SK-N-MC (cell line): ENCODE data around the gene DUT.

ENCODE experiments used
- DNase-seq: peaks from one replicate; pipeline ENCODE4 v3.0.0-alpha.2; 2011; ENCODE audit warnings: low read depth, low spot score
- H3K27ac ChIP-seq: fragments of 200-600 bp; sonication (generic); 2 replicates; pipeline ENCODE4 v1.5.1; 2016; ENCODE audit warnings: mixed run types
- H3K36me3 ChIP-seq: fragments of 200-600 bp; sonication (generic); 2 replicates; pipeline ENCODE4 v1.6.1; 2017; ENCODE audit warnings: antibody characterized with exemption, low read length, mixed read lengths; ENCODE audit not compliant: insufficient read depth
- H3K4me3 ChIP-seq: fragments of 200-600 bp; sonication (generic); 2 replicates; pipeline ENCODE4 v1.5.1; 2016
- H3K9ac ChIP-seq: fragments of 200-600 bp; sonication (generic); 2 replicates; pipeline ENCODE4 v1.8.0; 2017; ENCODE audit warnings: mixed run types, mixed read lengths; ENCODE audit not compliant: insufficient read length
- H3K9me3 ChIP-seq: fragments of 200-600 bp; sonication (generic); 2 replicates; pipeline ENCODE4 v1.6.1; 2017; ENCODE audit warnings: low read depth, mild to moderate bottlenecking, antibody characterized with exemption, low read length, moderate library complexity, mixed read lengths
- EZH2 ChIP-seq: fragments of 200-600 bp; sonication (generic); IDR thresholded peaks from one replicate; pipeline ENCODE4 v1.6.1; 2017; ENCODE audit warnings: antibody characterized with exemption
- FOXP2 ChIP-seq: optimal IDR thresholded peaks from 2 replicates; pipeline ENCODE3; 2011; ENCODE audit warnings: mild to moderate bottlenecking, moderate library complexity; ENCODE audit not compliant: insufficient read depth; ENCODE audit errors: extremely low read length, control extremely low read depth
- POLR2AphosphoS5 ChIP-seq: IDR thresholded peaks from 2 replicates; pipeline ENCODE4 v1.6.1; 2012; ENCODE audit warnings: mild to moderate bottlenecking, low read depth, low read length, borderline replicate concordance

The DUT gene

DNA sequence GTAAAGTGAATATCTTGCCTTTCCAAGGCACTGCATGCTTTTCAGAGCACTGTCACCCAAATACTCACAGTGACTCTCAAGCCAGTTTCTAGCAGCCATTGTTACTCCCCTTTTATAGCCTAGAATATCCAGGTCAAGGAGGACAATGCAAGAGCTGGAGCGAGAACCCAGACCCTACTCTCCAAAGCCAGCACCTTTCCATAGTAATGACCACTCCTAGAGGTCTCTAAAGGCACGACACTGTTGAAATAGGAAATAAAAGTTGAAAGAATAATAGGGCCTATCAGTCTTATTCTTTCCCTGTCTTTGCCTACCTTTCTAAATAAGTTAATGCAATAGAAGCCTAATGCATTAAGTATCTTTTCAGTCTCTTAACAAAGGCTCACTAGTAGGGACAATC, 33.6 kb upstream of the DUT start:
- H3K27ac ChIP-seq = no peak overlapping the region
- DNase-seq = no peak
- no peaks in the 10 kb centered on the region for H3K36me3 ChIP-seq
- H3K9ac ChIP-seq = no peak overlapping the region
- TF ChIP-seq EZH2 (no peak), FOXP2 (no peak), POLR2AphosphoS5 (no peak)
- H3K9me3 ChIP-seq = no peaks in the 10 kb centered on the region
- H3K4me3 ChIP-seq = no peak overlapping the region

DNA sequence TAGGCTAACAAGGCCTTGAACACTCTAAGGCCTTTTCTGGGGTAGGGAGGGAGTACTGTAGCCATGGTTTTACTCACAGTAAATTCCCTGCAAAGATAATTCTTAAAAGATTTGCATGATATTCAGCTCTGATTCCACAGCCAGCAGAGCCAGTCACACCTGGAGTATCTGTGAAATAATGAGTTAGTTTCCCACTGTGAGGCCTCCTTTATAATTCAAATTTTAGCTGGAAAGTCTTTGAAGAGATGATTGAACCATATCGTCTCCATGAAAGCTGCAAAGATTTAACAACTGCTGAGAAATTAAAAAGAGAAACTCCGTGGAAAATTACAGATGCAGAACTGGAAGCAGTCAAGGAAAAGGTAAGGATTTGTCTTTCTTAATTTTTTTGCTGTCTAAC, 32.3 kb upstream of the DUT start:
- Histone ChIP-seq H3K9me3 (no peaks in the 10 kb centered on the region), H3K9ac (no peak overlapping the region), H3K36me3 (no peaks in the 10 kb centered on the region), H3K27ac (no peak overlapping the region), H3K4me3 (no peak overlapping the region)
- TF ChIP-seq EZH2 (no peak), POLR2AphosphoS5 (no peak), FOXP2 (no peak)
- DNase-seq = no peak

DNA sequence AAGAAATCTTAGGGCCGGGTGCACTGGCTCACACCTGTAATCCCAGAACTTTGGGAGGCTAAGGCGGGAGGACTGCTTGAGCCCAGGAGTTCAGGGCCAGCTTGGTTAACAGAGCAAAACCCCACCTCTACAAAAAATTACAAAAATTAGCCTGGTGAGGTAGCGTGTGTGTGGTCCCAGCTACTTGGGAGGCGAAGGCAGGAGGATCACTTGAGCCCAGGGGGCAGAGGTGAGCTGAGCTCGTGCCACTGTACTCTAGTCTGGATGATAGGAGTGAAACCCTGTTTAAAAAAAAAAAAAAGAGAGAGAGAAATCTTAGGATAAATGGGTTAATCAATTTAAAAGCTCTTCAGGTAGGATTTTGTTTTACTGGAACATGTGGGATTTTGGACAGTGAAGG, 31.2 kb upstream of the DUT start:
- Histone ChIP-seq H3K4me3 (no peak overlapping the region), H3K36me3 (no peaks in the 10 kb centered on the region), H3K9ac (no peak overlapping the region), H3K27ac (no peak overlapping the region), H3K9me3 (no peaks in the 10 kb centered on the region)
- no peak for DNase-seq
- TF ChIP-seq POLR2AphosphoS5 (no peak), EZH2 (no peak), FOXP2 (no peak)

DNA sequence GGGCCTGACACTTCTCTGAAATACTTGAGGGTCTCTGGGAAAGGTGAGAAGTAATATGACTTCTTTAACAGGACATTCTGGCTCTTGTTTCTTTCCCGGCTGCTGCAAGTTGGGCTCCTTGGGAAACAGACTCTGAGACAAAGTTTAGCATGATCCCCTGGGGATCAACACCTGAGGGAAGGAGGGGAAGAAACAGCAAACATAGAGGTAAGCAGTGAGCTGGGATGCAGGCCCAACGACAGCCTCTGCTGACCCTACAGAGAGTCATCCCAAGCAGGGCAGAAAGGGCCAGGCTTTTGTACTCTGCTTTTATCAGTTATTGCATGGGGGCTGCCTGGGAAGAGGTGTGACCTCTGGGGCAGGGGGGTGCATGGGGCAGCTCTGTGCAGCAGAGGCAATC, 26.8 kb upstream of the DUT start:
- no peak for DNase-seq
- H3K9me3 ChIP-seq = no peaks in the 10 kb centered on the region
- TF ChIP-seq EZH2 (no peak), FOXP2 (no peak), POLR2AphosphoS5 (no peak)
- no peak overlapping the region for H3K27ac ChIP-seq
- no peak overlapping the region for H3K9ac ChIP-seq
- H3K36me3 ChIP-seq = no peaks in the 10 kb centered on the region
- H3K4me3 ChIP-seq = no peak overlapping the region

DNA sequence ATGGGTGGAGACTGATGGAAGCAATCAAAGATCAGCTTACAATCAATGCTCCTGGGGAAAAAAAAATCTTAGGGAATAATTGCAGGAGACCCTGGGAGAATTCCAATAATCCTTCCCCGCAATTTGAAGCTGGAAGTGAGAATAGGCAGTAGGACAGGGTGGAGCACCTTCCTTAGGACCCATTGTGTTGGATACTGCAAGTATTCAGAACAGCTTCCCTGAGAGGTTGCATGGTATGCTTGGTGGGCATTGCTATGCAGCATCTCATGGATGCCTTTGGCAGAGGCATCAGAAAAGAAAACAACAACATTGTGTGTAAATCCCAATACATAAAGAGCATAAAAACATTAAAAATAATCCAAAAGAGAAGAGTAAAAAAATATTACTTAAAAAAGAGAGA, 24.6 kb upstream of the DUT start:
- no peak overlapping the region for H3K27ac ChIP-seq
- TF ChIP-seq EZH2 = no peak
- no peak for TF ChIP-seq FOXP2
- TF ChIP-seq POLR2AphosphoS5 = no peak
- no peak for DNase-seq

DNA sequence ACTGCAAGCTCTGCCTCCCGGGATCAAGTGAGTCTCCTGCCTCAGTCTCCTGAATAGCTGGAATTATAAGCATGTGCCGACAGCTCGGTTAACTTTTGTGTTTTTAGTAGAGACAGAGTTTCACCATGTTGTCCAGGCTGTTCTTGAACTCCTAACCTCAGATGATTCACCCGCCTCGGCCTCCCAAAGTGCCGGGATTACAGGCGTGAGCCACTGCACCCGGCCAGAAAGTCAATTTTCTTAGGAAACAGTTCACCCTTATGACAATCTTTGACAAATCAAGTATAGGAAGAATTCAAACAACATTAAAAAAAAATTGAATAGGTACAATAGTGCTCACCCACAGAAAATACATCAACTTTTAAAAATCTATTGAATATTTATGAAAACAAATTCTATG, 23.6 kb upstream of the DUT start:
- H3K36me3 ChIP-seq = no peaks in the 10 kb centered on the region
- H3K27ac ChIP-seq = no peak overlapping the region
- H3K9me3 ChIP-seq = no peaks in the 10 kb centered on the region
- H3K9ac ChIP-seq = no peak overlapping the region
- DNase-seq = no peak
- no peak overlapping the region for H3K4me3 ChIP-seq
- TF ChIP-seq EZH2 = no peak
- TF ChIP-seq FOXP2 = no peak
- no peak for TF ChIP-seq POLR2AphosphoS5

More for the DNA sequence above, 24.6 kb upstream of the DUT start:
- Histone ChIP-seq H3K4me3 (no peak overlapping the region), H3K36me3 (no peaks in the 10 kb centered on the region), H3K9ac (no peak overlapping the region), H3K9me3 (no peaks in the 10 kb centered on the region)

DNA sequence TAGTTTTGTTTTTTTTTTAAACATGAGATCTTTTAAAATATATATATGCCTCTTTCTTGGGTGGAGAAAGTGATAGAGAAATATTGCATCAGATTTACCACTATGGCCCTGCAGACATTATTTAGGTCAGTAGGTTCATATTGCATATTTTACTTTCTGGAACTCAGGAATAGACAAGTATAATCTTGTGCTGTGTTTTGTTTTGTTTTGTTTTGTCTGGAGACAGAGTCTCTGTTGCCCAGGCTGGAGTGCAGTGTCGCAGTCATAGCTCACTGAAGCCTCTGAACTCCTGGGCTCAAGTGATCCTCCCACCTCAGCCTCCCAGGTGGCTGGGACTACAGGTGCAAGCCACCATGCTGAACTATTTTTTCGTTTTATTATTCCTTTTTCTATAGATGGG, 21.5 kb upstream of the DUT start:
- Histone ChIP-seq H3K36me3 (no peaks in the 10 kb centered on the region), H3K27ac (no peak overlapping the region), H3K4me3 (no peak overlapping the region), H3K9me3 (no peaks in the 10 kb centered on the region), H3K9ac (no peak overlapping the region)
- TF ChIP-seq POLR2AphosphoS5 (no peak), FOXP2 (no peak), EZH2 (no peak)
- DNase-seq = no peak

DNA sequence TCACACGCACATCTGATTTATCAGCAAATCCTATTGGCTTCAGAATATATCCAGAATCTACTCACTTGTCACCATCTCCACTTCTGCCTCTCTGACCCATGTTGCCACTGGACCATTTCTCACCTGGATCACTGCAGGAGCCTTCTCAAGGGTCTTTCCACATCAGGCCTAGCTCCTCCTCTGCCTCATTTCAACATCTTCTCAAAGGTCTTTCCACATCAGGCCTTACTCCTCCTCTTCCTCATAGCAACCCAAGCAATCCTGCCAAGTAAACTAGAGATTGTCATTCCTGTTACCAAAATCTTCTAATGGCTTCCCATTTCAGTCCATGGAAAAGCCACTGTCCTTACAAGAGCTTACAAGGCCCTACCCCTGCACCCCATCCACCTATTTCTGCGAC, 18.0 kb upstream of the DUT start:
- Histone ChIP-seq H3K4me3 (no peak overlapping the region), H3K36me3 (no peaks in the 10 kb centered on the region), H3K27ac (no peak overlapping the region), H3K9me3 (no peaks in the 10 kb centered on the region), H3K9ac (no peak overlapping the region)
- TF ChIP-seq EZH2 = no peak
- no peak for TF ChIP-seq POLR2AphosphoS5
- no peak for TF ChIP-seq FOXP2
- no peak for DNase-seq

DNA sequence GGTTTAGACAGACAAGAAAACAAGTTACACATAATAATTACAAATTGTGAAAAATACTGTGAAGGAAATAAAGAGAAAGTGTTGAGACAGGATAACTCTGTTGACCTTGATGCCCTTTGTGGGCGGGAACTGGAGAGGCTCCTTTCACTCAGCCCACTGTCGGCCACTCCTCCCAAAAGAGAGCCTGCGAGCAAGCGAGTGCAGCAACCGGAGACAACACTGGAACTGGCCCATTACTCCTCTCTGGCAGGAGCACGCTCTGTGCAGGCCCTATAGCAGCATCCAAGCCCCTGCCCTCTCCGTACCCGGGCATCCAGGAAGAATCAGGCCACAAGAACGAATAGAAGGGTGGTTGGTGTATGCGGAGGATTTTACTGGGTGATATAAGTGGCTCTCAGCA, 16.2 kb upstream of the DUT start:
- H3K36me3 ChIP-seq = no peaks in the 10 kb centered on the region
- no peak for TF ChIP-seq POLR2AphosphoS5
- no peak for TF ChIP-seq EZH2
- TF ChIP-seq FOXP2 = no peak
- no peak overlapping the region for H3K4me3 ChIP-seq
- no peak overlapping the region for H3K9ac ChIP-seq
- no peak for DNase-seq
- H3K9me3 ChIP-seq = no peaks in the 10 kb centered on the region
- no peak overlapping the region for H3K27ac ChIP-seq
